Fibroblast of skin of left quadriceps (primary cell): Measurements from ENCODE around the gene FEZ2.
A peak's percentile ranks its signal among the peaks of the same experiment; 100 is the strongest.
"Not testable (repeated sequence)": the region's sequence is repeated elsewhere in the genome, so short reads cannot be mapped to it uniquely, and the experiment has no call there.

Experiments used
- DNase-seq, 2 experiments: peaks; one replicate each; pipeline ENCODE4 v3.0.0-alpha.2; 2013; ENCODE audit warnings: low read depth in 2 of 2

The FEZ2 gene

GRCh38 chr2:36597532-36598377 is at the start of gene FEZ2:
TSS of gene FEZ2 (minus strand) at chr2:36598168. CDS start at chr2:36598142, 26 bp downstream.
- DNase-seq, result peak; percentile 33 to 46

- no peak for DNase-seq
Observed at GRCh38 chr2:36634981-36635597, 37.1 kb upstream of the FEZ2 start.

DNA sequence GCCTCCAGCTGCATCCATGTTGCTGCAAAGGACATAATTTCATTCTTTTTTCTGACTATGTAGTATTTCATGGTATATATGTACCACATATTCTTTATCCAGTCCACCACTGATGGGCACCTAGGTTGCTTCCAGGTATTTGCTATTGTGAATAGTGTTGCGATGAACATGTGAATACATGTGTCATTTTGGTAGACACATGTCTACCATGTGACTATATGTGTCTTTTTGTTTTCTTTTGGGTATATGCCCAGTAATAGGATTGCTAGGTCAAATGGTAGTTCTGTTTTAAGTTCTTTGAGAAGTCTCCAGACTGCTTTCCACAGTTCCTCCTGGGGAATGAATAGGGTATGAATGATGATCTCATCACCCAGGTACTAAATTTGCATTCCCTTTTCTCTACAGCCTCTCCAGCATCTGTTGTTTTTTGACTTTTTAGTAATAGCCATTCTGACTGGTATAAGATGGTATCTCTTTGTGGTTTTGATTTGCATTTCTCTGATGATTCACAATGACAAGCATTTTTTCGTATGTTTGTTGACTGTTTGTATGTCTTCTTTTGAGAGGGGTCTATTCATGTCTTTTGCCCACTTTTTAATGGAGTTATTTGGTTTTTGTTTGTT is 35.6 kb upstream of the FEZ2 start:
- no peak for DNase-seq

DNA sequence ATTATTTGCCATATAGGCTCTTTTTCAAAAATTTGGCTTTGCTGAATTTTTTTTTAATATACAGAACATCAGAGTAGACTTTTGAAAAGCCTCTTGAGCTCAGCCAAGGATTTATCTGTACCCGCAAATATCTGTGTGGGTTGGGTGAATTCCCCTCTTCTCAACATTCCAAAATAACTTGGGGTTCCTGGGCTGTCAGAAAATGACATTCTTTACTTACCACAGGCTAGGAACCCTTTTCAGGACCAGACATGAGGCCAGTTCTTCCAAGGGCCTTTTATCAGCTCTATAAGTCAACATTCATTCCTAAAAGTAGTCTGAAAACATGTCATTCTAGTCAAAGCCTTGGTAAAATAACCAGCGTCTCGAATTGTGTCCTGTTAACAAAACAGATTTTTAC is 28.8 kb upstream of the FEZ2 start:
- no peak for DNase-seq

DNA sequence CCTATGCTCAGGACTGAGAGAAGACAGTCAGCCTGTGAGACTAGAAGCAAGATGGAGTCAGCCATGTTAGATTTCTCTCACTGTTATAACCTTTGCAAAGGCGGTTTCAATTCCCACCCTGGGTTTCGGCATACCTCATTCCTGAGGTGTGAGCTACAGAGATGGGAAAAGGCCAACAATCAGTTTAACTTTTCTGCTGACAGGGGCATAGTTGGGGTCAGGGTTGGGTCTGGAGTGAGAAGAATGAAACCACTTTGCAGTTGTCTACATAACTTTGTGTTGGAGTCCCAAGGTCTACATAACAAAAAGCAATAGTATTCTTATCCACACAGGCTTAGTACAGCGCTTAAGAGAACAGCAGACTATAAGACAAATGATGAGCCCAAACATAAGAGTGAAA is 28.1 kb upstream of the FEZ2 start:
- DNase-seq, result no peak

- DNase-seq, result no peak
Observed at GRCh38 chr2:36625304-36625703, 27.3 kb upstream of the FEZ2 start.

DNA sequence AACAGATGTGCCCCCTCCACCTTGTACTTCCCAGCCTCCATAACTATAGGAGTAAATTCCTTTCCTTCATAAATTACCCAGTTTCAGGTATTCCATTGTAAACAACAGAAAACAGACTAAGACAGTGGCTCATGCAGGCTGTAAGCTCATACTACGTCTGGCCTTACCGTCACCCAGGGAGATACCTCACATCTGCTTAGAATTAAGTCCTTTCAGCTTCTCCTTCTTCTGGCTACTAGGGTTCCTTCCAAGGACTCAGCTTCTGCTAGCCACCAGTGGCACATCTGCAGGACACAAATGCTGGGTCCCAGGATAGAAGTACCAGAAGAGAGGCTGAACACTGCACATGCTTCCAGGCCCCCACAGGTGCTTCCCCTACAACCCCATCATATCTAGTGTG is 22.4 kb upstream of the FEZ2 start:
- no peak for DNase-seq

- DNase-seq, result peak; percentile 42 to 47
Observed at GRCh38 chr2:36618381-36618780, 20.4 kb upstream of the FEZ2 start.

- no peak for DNase-seq
Observed at GRCh38 chr2:36616947-36617346, 19.0 kb upstream of the FEZ2 start.

- peak; percentile 53 to 57 for DNase-seq
Observed at GRCh38 chr2:36615222-36615621, 17.3 kb upstream of the FEZ2 start.

DNA sequence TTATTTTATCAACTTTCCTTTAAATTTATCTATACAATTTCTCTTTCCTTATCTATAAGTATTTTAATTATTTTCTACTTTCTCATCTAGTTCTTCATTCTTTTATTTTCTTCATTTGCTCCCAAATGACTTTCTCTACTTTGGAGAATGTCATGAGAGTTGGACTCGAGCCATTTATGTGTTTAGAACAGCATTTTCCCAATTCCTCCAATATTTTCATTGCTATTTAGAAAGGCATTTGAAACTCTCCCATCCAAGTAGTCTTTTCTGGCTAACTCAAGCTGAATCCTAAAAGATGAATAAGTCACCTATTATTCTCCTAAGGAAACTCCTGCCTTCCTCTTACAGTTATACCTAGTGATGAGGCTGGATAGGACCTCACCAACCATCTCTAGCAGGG is 15.8 kb upstream of the FEZ2 start:
- DNase-seq, result no peak

DNA sequence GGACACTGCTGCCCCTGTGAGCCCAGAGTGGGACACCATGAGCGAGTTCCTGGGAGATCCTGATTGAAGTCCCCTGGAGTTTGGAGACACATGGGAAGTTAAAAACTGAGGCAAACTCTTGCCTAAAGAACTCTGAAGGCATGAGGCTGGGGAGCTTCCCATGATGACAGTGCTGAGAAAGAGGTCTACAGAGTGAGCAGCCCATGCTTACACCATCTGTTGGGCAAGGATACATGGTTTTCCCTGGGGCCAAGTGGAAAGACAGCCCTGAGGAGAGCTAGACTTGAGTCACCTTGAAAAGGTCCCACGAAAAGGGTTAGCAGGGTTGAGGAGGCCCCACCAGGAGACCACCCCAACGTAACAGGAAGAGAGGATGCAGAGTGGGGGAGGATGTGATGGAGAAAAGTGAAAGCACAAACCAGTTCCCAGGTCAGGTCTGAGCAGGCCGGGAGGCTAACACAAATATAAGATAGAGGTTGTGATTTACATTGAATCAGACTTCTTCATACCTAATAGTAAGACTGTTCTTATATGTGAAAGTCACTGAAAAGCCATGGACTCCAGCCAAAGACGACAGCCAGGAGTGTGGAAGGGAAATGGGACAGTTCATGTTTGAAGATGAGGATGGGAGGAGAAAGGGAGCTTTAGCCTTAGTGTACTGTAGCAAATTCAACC is 13.5 kb upstream of the FEZ2 start:
- DNase-seq, result no peak

- no peak for DNase-seq
Observed at GRCh38 chr2:36609507-36609906, 11.5 kb upstream of the FEZ2 start.

DNA sequence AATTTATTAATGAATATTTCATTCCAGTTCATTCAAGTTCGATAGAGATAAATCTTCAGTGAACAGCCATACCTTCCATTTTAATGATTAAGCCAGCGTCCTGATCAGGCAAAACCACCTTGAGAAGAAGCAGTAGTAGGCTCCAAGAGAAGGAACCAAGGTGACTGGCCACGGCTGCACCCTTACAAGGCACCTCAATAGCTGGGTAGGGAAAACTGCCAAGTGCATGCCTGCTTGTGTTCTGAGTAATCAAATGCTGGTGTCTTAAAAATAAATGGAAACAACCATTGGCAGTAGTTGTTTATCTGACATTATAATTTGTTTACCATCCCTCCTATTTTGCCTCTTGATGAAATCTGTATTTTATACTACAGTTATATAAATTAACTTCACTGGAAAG is 10.0 kb upstream of the FEZ2 start:
- DNase-seq, result no peak

- no peak for DNase-seq
Observed at GRCh38 chr2:36606925-36607324, 9.0 kb upstream of the FEZ2 start.

- DNase-seq, result no peak
Observed at GRCh38 chr2:36605273-36605672, 7.3 kb upstream of the FEZ2 start.

DNA sequence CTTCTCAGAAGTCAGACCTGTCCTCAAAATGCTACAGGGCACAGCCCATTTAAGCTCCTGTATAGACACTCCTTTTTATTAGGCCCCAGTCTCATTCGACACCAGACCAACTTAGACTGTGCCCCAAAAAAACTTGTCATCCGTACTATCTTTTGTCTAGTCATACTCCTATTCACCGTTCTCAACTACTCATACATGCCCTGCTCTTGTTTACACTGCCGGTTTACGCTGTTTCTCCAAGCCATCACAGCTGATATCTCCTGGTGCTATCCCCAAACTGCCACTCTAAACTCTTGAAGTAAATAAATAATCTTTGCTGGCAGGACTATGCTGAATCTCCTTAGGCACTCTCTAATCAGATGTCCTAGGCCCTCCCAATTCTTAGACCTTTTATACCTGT is 5.7 kb upstream of the FEZ2 start:
- DNase-seq, result not testable (repeated sequence)

- DNase-seq, result no peak
Observed at GRCh38 chr2:36597003-36597531, 901 bp downstream of the FEZ2 start.

GRCh38 chr2:36596397-36596796 is 1.6 kb downstream of the FEZ2 start:
- no peak for DNase-seq

- no peak for DNase-seq
Observed at GRCh38 chr2:36594849-36595248, 3.1 kb downstream of the FEZ2 start.

GRCh38 chr2:36589230-36589630 is 8.7 kb downstream of the FEZ2 start:
- DNase-seq, result no peak

GRCh38 chr2:36587556-36587955 is 10.4 kb downstream of the FEZ2 start:
- no peak for DNase-seq
